Measurements from ENCODE around the gene PRKCE. TPM values are rescaled to one million over a fixed set of nuclear protein-coding genes. Genes with fewer than 3 reads are reported as not detected.

Gene PRKCE
- total and polyA plus RNA-seq, 4 experiments from 2014 or later, result 1.8 to 21.7 (median 11.0) TPM

GRCh38 chr2:45951025-45951727, 299.7 kb downstream of the PRKCE start:
- Mint-ChIP-seq H3K9me3 (no peaks in the 10 kb centered on the region), H3K36me3 (no peaks in the 10 kb centered on the region), H3K27ac (peak overlapping the region in 1 of 7 donors; percentile 59), H3K27me3 (peaks cover 0 to 2% of the 10 kb centered on the region in 2 donors), H3K4me3 (no peak overlapping the region), H3K4me1 (peaks cover 0 to 3% (median 0%) of the 10 kb centered on the region in 4 donors)
- ChIA-PET CTCF (ENCODE audit: partially characterized antibody) (no interaction called here), POLR2A (ENCODE audit: partially characterized antibody) (no interaction called here)
- Histone ChIP-seq H3K27ac (ENCODE audit: low read depth, low read length) (no peak overlapping the region), H3K9me3 (ENCODE audit: control insufficient read depth in 1 of 2, low read length in 2 of 2) (no peaks in the 10 kb centered on the region), H3K27me3 (ENCODE audit: insufficient read depth, low read length) (no peaks in the 10 kb centered on the region), H3K4me1 (ENCODE audit: insufficient read depth, low read length) (no peaks in the 10 kb centered on the region), H3K4me3 (ENCODE audit: low read length in 2 of 2) (no peak overlapping the region), H3K36me3 (ENCODE audit: insufficient read depth, low read length) (no peaks in the 10 kb centered on the region)
- intact Hi-C loops (cut with micrococcal nuclease), result no loop called here
- no peak for DNase-seq

DNA sequence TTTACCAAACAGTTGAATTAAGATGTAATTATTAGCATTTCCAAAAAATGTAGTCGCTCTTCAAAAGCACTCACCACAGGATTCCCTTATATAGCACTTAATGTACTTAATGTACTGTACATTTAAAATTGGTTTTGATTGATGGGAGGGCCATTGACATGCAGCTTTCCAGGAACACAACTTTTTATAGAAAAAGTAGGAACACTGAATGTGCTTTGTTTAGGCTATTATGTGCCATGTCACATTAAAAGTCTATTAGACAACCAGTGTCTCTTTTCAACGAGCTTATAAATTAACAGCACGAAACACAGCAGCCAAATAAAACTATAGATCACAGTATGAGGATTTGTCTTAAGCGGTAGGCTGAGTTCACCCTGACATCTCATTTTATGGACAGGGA, 301.1 kb downstream of the PRKCE start:
- peaks cover 0 to 3% (median 0%) of the 10 kb centered on the region in 4 donors for H3K4me1 Mint-ChIP-seq
- H3K27me3 Mint-ChIP-seq, result no peaks in the 10 kb centered on the region
- Histone ChIP-seq H3K9me3 (ENCODE audit: control insufficient read depth in 1 of 2, low read length in 2 of 2) (no peaks in the 10 kb centered on the region), H3K27me3 (ENCODE audit: insufficient read depth, low read length) (no peaks in the 10 kb centered on the region), H3K4me1 (ENCODE audit: insufficient read depth, low read length) (no peaks in the 10 kb centered on the region), H3K4me3 (ENCODE audit: low read length in 2 of 2) (no peak overlapping the region), H3K27ac (ENCODE audit: low read depth, low read length) (no peak overlapping the region), H3K36me3 (ENCODE audit: insufficient read depth, low read length) (no peaks in the 10 kb centered on the region)
- no peak overlapping the region for H3K27ac Mint-ChIP-seq
- CTCF ChIA-PET (ENCODE audit: partially characterized antibody), result no interaction called here
- no peaks in the 10 kb centered on the region for H3K36me3 Mint-ChIP-seq
- H3K4me3 Mint-ChIP-seq, result no peak overlapping the region
- DNase-seq, result no peak
- POLR2A ChIA-PET (ENCODE audit: partially characterized antibody), result no interaction called here
- H3K9me3 Mint-ChIP-seq, result no peaks in the 10 kb centered on the region
- intact Hi-C loops (cut with micrococcal nuclease), result no loop called here

DNA sequence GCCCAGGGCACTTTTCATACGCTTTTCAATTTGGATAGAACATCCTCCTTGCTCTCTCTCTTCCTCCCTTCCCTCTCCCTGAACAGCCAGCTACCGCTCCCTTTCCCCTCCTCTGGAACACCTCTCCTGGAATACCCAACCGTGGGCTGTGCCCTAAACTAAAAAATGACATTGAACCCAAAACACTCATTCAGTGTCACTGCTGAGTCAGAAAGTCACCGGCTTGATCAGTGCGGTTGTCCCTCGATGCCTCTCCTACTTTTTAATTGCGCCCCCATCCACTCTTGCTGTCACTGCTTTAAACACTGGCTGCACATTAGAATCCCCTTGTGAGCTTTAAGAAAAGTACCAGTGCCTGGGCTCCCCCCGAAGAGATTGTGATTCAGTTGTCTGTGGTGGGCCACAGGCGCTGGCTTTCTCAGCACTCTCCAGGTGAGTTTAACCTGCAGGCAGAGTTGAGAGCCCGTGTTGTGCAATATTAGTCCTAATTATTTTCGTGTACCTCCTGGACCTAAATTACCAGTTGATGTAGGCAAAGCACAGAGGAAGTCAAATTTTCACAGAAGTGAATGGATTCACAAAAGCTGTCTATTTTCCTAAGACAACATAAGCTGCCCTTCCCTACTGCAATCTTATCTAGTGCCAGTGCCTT, 302.0 kb downstream of the PRKCE start:
- H3K36me3 Mint-ChIP-seq, result no peaks in the 10 kb centered on the region
- Histone ChIP-seq H3K4me1 (ENCODE audit: insufficient read depth, low read length) (no peaks in the 10 kb centered on the region), H3K4me3 (ENCODE audit: low read length in 2 of 2) (no peak overlapping the region), H3K9me3 (ENCODE audit: control insufficient read depth in 1 of 2, low read length in 2 of 2) (no peaks in the 10 kb centered on the region), H3K36me3 (ENCODE audit: insufficient read depth, low read length) (no peaks in the 10 kb centered on the region), H3K27me3 (ENCODE audit: insufficient read depth, low read length) (no peaks in the 10 kb centered on the region), H3K27ac (ENCODE audit: low read depth, low read length) (no peak overlapping the region)
- no peak for DNase-seq
- H3K4me3 Mint-ChIP-seq, result no peak overlapping the region
- no peaks in the 10 kb centered on the region for H3K27me3 Mint-ChIP-seq
- no peaks in the 10 kb centered on the region for H3K9me3 Mint-ChIP-seq
- peak overlapping the region in 1 of 7 donors; percentile 18 for H3K27ac Mint-ChIP-seq
- peaks cover 0 to 3% (median 0%) of the 10 kb centered on the region in 4 donors for H3K4me1 Mint-ChIP-seq
- intact Hi-C loops (cut with micrococcal nuclease), result no loop called here
- CTCF ChIA-PET (ENCODE audit: partially characterized antibody), result no interaction called here
- POLR2A ChIA-PET (ENCODE audit: partially characterized antibody), result no interaction called here

- Histone ChIP-seq H3K4me3 (ENCODE audit: low read length in 2 of 2) (no peak overlapping the region), H3K4me1 (ENCODE audit: insufficient read depth, low read length) (no peaks in the 10 kb centered on the region), H3K27me3 (ENCODE audit: insufficient read depth, low read length) (no peaks in the 10 kb centered on the region), H3K36me3 (ENCODE audit: insufficient read depth, low read length) (no peaks in the 10 kb centered on the region), H3K9me3 (ENCODE audit: control insufficient read depth in 1 of 2, low read length in 2 of 2) (no peaks in the 10 kb centered on the region), H3K27ac (ENCODE audit: low read depth, low read length) (no peak overlapping the region)
- H3K36me3 Mint-ChIP-seq, result no peaks in the 10 kb centered on the region
- H3K4me3 Mint-ChIP-seq, result no peak overlapping the region
- H3K9me3 Mint-ChIP-seq, result no peaks in the 10 kb centered on the region
- no peak overlapping the region for H3K27ac Mint-ChIP-seq
- POLR2A ChIA-PET (ENCODE audit: partially characterized antibody), result no interaction called here
- intact Hi-C loops (cut with micrococcal nuclease), result no loop called here
- CTCF ChIA-PET (ENCODE audit: partially characterized antibody), result no interaction called here
- DNase-seq, result no peak
- peaks cover 0 to 3% (median 0%) of the 10 kb centered on the region in 4 donors for H3K4me1 Mint-ChIP-seq
- H3K27me3 Mint-ChIP-seq, result no peaks in the 10 kb centered on the region
These were observed 302.9 kb downstream of the PRKCE start for GRCh38 chr2:45954233-45954850.

GRCh38 chr2:45957533-45958227, 306.2 kb downstream of the PRKCE start:
- intact Hi-C loops (cut with micrococcal nuclease), result no loop called here
- Histone ChIP-seq H3K9me3 (ENCODE audit: control insufficient read depth in 1 of 2, low read length in 2 of 2) (no peaks in the 10 kb centered on the region), H3K27me3 (ENCODE audit: insufficient read depth, low read length) (no peaks in the 10 kb centered on the region), H3K4me1 (ENCODE audit: insufficient read depth, low read length) (no peaks in the 10 kb centered on the region), H3K27ac (ENCODE audit: low read depth, low read length) (no peak overlapping the region), H3K4me3 (ENCODE audit: low read length in 2 of 2) (no peak overlapping the region), H3K36me3 (ENCODE audit: insufficient read depth, low read length) (no peaks in the 10 kb centered on the region)
- Mint-ChIP-seq H3K27ac (no peak overlapping the region), H3K4me1 (peaks cover 0 to 2% (median 0%) of the 10 kb centered on the region in 4 donors), H3K9me3 (no peaks in the 10 kb centered on the region), H3K4me3 (no peak overlapping the region), H3K36me3 (no peaks in the 10 kb centered on the region), H3K27me3 (no peaks in the 10 kb centered on the region)
- ChIA-PET CTCF (ENCODE audit: partially characterized antibody) (interaction anchor here (0.6 to 0.7 kb wide), 2 partner anchors 11 to 21 kb away, joined by 3 read pairs; no protein-coding TSS in a partner anchor), POLR2A (ENCODE audit: partially characterized antibody) (no interaction called here)
- DNase-seq, result no peak

GRCh38 chr2:45960057-45960863, 308.8 kb downstream of the PRKCE start:
- no peaks in the 10 kb centered on the region for H3K27me3 Mint-ChIP-seq
- CTCF ChIA-PET (ENCODE audit: partially characterized antibody), result no interaction called here

More at GRCh38 chr2:45960057-45960863, 308.8 kb downstream of the PRKCE start:
- intact Hi-C loops (cut with micrococcal nuclease), result no loop called here
- Mint-ChIP-seq H3K36me3 (no peaks in the 10 kb centered on the region), H3K27ac (no peak overlapping the region), H3K9me3 (no peaks in the 10 kb centered on the region), H3K4me1 (peaks cover 8 to 25% (median 15%) of the 10 kb centered on the region in 4 donors), H3K4me3 (no peak overlapping the region)
- POLR2A ChIA-PET (ENCODE audit: partially characterized antibody), result no interaction called here
- Histone ChIP-seq H3K27ac (ENCODE audit: low read depth, low read length) (no peak overlapping the region), H3K4me3 (ENCODE audit: low read length in 2 of 2) (no peak overlapping the region), H3K36me3 (ENCODE audit: insufficient read depth, low read length) (no peaks in the 10 kb centered on the region), H3K4me1 (ENCODE audit: insufficient read depth, low read length) (peaks cover 14% of the 10 kb centered on the region), H3K9me3 (ENCODE audit: control insufficient read depth in 1 of 2, low read length in 2 of 2) (no peaks in the 10 kb centered on the region), H3K27me3 (ENCODE audit: insufficient read depth, low read length) (no peaks in the 10 kb centered on the region)
- DNase-seq, result no peak

Measured in CD4-positive, alpha-beta memory T cell (primary cell).